ENCODE data around the gene KCNA10.

GRCh38 chr1:110522560-110522959, 3.6 kb upstream of the KCNA10 start:
- TF ChIP-seq POLR2AphosphoS5 (IDR thresholded peaks at IDR 0.05; ENCODE audit: low read depth) (no peak), CTCF (IDR thresholded peaks at IDR 0.05; ENCODE audit: insufficient read depth, low read length) (no peak), REST (IDR thresholded peaks at IDR 0.05; ENCODE audit: insufficient replicate concordance, low read depth) (no peak), SPI1 (IDR thresholded peaks at IDR 0.05; ENCODE audit: borderline replicate concordance, low read depth) (no peak)

Data from HL-60 (cell line).